Measurements from ENCODE around the gene LRPAP1.
"Not testable (repeated sequence)": the region's sequence is repeated elsewhere in the genome, so short reads cannot be mapped to it uniquely, and the experiment has no call there.

Gene LRPAP1

GRCh38 chr4:3465698-3466671 lies 66.2 kb downstream of the LRPAP1 start:
- no peak overlapping the region for H3K27ac ChIP-seq (ENCODE audit: insufficient read depth, low read depth, low read length, poor library complexity, severe bottlenecking)
- H3K4me3 ChIP-seq (ENCODE audit: insufficient read depth, low read depth, low read length): no peak overlapping the region
- peaks cover 37% of the 10 kb centered on the region for H3K27me3 ChIP-seq (ENCODE audit: control insufficient read depth, insufficient read depth, low read length, poor library complexity, severe bottlenecking)
- no peaks in the 10 kb centered on the region for H3K36me3 ChIP-seq (ENCODE audit: control insufficient read depth, insufficient read depth, low read length)
- H3K4me1 ChIP-seq (ENCODE audit: control insufficient read depth, insufficient read depth, low read length): peaks cover 10% of the 10 kb centered on the region
- WGBS, 2 experiments: 79 to 80% methylated on average over 40 to 41 of the region's 41 CpGs
- H3K9me3 ChIP-seq (ENCODE audit: control insufficient read depth, low read length): no peaks in the 10 kb centered on the region

- Histone ChIP-seq H3K27me3 (ENCODE audit: control insufficient read depth, insufficient read depth, low read length, poor library complexity, severe bottlenecking) (peaks cover 37% of the 10 kb centered on the region), H3K27ac (ENCODE audit: insufficient read depth, low read depth, low read length, poor library complexity, severe bottlenecking) (no peak overlapping the region), H3K4me3 (ENCODE audit: insufficient read depth, low read depth, low read length) (no peak overlapping the region), H3K9me3 (ENCODE audit: control insufficient read depth, low read length) (no peaks in the 10 kb centered on the region), H3K4me1 (ENCODE audit: control insufficient read depth, insufficient read depth, low read length) (peaks cover 10% of the 10 kb centered on the region), H3K36me3 (ENCODE audit: control insufficient read depth, insufficient read depth, low read length) (no peaks in the 10 kb centered on the region)
- WGBS, 2 experiments: 91 to 94% methylated on average over 21 of the region's 21 CpGs
Observed at GRCh38 chr4:3464911-3465697, 67.1 kb downstream of the LRPAP1 start.

DNA sequence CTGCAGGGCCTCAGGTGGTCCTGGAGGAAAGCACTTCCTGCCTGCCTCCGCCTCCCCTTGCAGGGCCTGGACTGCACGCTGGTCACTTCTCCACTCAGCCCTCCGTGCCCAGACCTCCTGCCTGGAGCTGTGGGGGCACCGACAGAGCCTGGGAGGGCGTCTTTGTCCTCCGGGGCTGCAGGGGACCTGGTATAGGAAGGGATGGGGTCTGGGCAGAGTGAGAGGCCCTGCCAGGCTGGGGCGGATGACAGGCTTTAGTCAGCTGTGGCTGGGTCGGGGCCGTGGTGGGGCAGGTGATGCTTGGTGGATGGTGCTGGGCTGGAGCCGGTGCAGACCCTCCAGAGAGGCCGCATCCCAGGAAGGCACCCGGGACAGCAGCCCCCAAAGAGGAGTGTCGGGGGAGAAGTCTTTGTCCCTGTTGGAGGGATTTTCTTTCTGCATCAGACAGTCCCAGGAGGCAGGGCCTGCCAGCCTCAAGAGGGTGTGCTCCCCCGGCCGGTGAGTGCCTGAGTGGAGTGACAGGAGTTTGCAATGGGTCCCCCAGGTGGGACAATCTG lies 67.8 kb downstream of the LRPAP1 start:
- Histone ChIP-seq H3K27ac (ENCODE audit: insufficient read depth, low read depth, low read length, poor library complexity, severe bottlenecking) (no peak overlapping the region), H3K36me3 (ENCODE audit: control insufficient read depth, insufficient read depth, low read length) (no peaks in the 10 kb centered on the region), H3K27me3 (ENCODE audit: control insufficient read depth, insufficient read depth, low read length, poor library complexity, severe bottlenecking) (peaks cover 37% of the 10 kb centered on the region), H3K4me3 (ENCODE audit: insufficient read depth, low read depth, low read length) (no peak overlapping the region), H3K4me1 (ENCODE audit: control insufficient read depth, insufficient read depth, low read length) (peaks cover 10% of the 10 kb centered on the region), H3K9me3 (ENCODE audit: control insufficient read depth, low read length) (no peaks in the 10 kb centered on the region)
- WGBS, 2 experiments: 85 to 90% methylated on average over 15 of the region's 15 CpGs

GRCh38 chr4:3463556-3464348 lies 68.5 kb downstream of the LRPAP1 start:
- Histone ChIP-seq H3K27ac (ENCODE audit: insufficient read depth, low read depth, low read length, poor library complexity, severe bottlenecking) (no peak overlapping the region), H3K9me3 (ENCODE audit: control insufficient read depth, low read length) (no peaks in the 10 kb centered on the region), H3K36me3 (ENCODE audit: control insufficient read depth, insufficient read depth, low read length) (no peaks in the 10 kb centered on the region), H3K4me3 (ENCODE audit: insufficient read depth, low read depth, low read length) (peak overlapping the region; percentile 16), H3K27me3 (ENCODE audit: control insufficient read depth, insufficient read depth, low read length, poor library complexity, severe bottlenecking) (peaks cover 37% of the 10 kb centered on the region), H3K4me1 (ENCODE audit: control insufficient read depth, insufficient read depth, low read length) (peaks cover 10% of the 10 kb centered on the region)
- WGBS, 2 experiments: 56 to 58% methylated on average over 43 of the region's 43 CpGs

DNA sequence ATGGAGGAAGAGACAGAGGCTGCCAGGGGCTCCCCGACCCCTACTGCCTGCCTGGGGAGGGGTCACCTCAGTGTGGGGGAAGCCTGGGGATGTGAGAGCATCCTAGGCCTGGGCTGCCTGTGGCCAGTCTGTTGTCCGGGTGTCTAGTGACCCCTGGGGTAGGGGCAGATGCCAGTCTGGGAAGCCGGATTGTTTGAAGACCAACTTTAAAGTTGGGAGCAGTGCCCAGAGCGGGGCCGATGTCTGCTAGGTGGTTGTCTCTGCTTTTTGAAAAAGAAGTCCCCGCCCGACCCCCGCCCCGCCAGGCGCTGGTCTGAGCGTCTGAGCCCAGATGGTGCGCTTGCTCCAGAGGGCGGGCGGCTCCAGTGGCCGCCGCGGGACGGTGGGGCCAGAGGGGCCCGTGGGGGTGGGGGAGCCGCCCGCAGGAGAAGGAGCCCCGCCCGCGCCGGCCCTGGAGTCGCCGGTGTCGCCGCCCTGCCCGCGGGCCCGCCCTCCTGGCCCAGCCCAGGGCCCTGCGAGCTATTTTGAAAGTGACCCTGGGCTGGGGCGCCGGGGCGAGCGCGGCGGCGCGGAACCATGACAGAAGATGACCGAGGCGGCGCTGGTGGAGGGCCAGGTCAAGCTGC lies 69.3 kb downstream of the LRPAP1 start, which contains the start of gene DOK7:
Gene DOK7, plus strand, starts transcription at position 517 of the 626 bp plus-strand sequence. Its CDS starts 70 bp downstream, at position 587.
- peaks cover 10% of the 10 kb centered on the region for H3K4me1 ChIP-seq (ENCODE audit: control insufficient read depth, insufficient read depth, low read length)
- WGBS, 2 experiments: 9% methylated on average over 44 of the region's 44 CpGs
- H3K36me3 ChIP-seq (ENCODE audit: control insufficient read depth, insufficient read depth, low read length): no peaks in the 10 kb centered on the region
- H3K27me3 ChIP-seq (ENCODE audit: control insufficient read depth, insufficient read depth, low read length, poor library complexity, severe bottlenecking): peaks cover 44% of the 10 kb centered on the region
- H3K27ac ChIP-seq (ENCODE audit: insufficient read depth, low read depth, low read length, poor library complexity, severe bottlenecking): no peak within 1 kb of the TSS
- no peaks in the 10 kb centered on the region for H3K9me3 ChIP-seq (ENCODE audit: control insufficient read depth, low read length)
- peak within 1 kb of the TSS; percentile 16 for H3K4me3 ChIP-seq (ENCODE audit: insufficient read depth, low read depth, low read length)

DNA sequence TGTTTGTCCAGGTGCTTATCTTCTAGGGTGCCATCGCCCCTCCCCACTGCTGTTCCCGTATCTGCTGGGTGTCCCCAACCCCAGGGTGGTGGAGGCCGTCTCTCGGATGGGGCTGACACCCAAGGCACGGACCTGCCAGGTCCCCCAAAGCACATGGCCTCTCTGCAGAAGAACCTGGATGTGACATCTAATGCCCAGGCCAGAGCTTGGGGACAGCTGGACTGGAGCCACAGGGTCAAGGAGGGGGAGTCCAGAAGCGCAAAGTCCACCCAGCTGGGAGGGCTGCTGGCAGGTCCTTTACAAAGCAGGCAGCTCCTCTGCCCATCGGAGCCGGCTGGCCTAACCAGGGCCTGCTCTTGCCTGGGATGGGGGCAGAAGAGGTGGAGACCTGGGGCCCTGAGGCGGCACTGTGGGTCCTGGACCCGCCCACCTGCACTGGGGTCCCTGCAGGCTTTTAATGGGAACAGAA lies 69.9 kb downstream of the LRPAP1 start:
- Histone ChIP-seq H3K9me3 (ENCODE audit: control insufficient read depth, low read length) (no peaks in the 10 kb centered on the region), H3K27me3 (ENCODE audit: control insufficient read depth, insufficient read depth, low read length, poor library complexity, severe bottlenecking) (peaks cover 45% of the 10 kb centered on the region), H3K4me1 (ENCODE audit: control insufficient read depth, insufficient read depth, low read length) (peaks cover 10% of the 10 kb centered on the region), H3K4me3 (ENCODE audit: insufficient read depth, low read depth, low read length) (no peak overlapping the region), H3K27ac (ENCODE audit: insufficient read depth, low read depth, low read length, poor library complexity, severe bottlenecking) (no peak overlapping the region), H3K36me3 (ENCODE audit: control insufficient read depth, insufficient read depth, low read length) (no peaks in the 10 kb centered on the region)
- 86 to 90% methylated on average over 10 of the region's 10 CpGs for WGBS, 2 experiments

DNA sequence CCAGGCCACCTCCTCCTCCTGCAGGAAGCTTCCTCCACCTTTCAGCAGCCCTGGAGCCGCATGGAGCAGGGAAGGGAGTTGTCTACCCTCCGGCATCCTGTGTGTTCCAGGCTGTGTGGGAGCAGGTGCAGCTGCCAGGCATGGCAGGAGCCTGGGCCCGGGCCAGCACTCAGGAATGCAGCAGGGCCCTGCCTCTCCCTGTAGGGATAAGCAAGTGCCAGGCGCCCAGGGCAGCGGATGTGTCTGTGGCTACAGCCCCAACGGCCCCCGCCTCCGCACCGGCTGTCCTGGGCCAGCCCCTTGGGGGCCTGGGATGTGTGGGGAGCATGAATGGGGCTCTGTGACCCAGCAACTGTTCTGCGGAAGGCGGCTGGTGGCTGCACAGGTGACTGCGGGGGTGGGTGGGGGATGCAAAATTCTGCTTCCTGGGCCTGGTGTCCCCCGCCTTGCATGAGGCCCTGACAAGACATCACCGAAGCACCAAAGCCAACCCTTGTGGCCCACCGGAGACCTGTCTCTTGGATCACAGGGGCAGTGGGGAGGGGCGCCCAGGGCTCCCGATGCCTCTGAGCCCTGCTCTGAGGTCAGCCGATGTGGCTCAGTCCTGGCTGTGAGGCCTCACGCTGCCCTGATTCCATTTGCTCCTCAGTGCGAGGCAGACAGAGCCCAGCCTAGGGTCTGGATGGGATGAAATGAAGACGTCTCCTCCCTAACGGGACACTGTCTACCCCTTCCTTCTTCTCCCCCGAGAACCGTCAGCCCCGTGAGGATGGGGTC lies 70.5 kb downstream of the LRPAP1 start:
- Histone ChIP-seq H3K27me3 (ENCODE audit: control insufficient read depth, insufficient read depth, low read length, poor library complexity, severe bottlenecking) (peaks cover 45% of the 10 kb centered on the region), H3K27ac (ENCODE audit: insufficient read depth, low read depth, low read length, poor library complexity, severe bottlenecking) (no peak overlapping the region), H3K4me1 (ENCODE audit: control insufficient read depth, insufficient read depth, low read length) (peaks cover 10% of the 10 kb centered on the region), H3K36me3 (ENCODE audit: control insufficient read depth, insufficient read depth, low read length) (no peaks in the 10 kb centered on the region), H3K9me3 (ENCODE audit: control insufficient read depth, low read length) (no peaks in the 10 kb centered on the region), H3K4me3 (ENCODE audit: insufficient read depth, low read depth, low read length) (no peak overlapping the region)
- 86 to 87% methylated on average over 24 to 25 of the region's 25 CpGs for WGBS, 2 experiments

DNA sequence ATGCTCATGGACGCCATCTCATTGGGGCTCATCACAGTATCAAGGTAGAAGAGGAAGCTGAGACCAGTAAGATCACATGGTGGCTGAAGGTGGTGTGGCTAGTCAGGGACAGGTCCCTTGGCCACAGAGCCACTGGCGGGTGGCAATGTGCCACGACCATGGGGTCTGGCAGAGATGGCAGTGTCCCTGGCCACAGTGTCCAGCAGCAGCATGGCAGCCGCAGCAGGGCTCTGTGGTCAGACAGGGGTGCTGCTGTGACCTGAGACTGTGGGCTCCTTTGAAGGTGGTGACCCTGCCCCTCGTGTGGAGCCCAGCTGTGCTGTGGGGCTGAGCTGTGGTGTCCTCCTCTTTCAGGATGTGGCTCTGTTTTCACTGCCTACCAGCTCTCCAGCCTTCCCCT lies 71.3 kb downstream of the LRPAP1 start:
- no peak overlapping the region for H3K4me3 ChIP-seq (ENCODE audit: insufficient read depth, low read depth, low read length)
- no peaks in the 10 kb centered on the region for H3K36me3 ChIP-seq (ENCODE audit: control insufficient read depth, insufficient read depth, low read length)
- H3K27me3 ChIP-seq (ENCODE audit: control insufficient read depth, insufficient read depth, low read length, poor library complexity, severe bottlenecking): peaks cover 42% of the 10 kb centered on the region
- H3K4me1 ChIP-seq (ENCODE audit: control insufficient read depth, insufficient read depth, low read length): peaks cover 9% of the 10 kb centered on the region
- H3K9me3 ChIP-seq (ENCODE audit: control insufficient read depth, low read length): no peaks in the 10 kb centered on the region
- H3K27ac ChIP-seq (ENCODE audit: insufficient read depth, low read depth, low read length, poor library complexity, severe bottlenecking): no peak overlapping the region
- WGBS, 2 experiments: 90 to 94% methylated on average over 5 of the region's 5 CpGs

DNA sequence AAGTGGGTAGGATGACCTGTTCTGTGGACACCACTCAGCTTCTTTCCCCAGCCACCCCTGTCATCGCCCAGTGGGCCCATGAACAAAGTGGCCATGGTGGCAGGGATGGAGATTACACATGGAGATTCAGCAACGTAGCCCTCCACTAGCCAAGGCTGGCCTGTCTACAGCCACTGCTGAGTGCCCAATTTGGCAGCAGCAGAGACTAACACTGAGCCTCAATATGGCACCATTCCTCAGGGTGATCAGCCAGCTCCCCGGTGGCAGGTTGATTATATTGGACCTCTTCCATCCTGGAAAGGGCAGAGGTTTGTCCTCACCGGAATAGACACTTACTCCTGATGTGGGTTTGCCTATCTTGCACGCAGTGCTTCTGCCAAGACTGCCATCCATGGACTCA lies 73.1 kb downstream of the LRPAP1 start:
- 95% methylated on average over 5 of the region's 5 CpGs for WGBS, 2 experiments
- not testable (repeated sequence) for H3K9me3 ChIP-seq (ENCODE audit: control insufficient read depth, low read length); H3K36me3 ChIP-seq (ENCODE audit: control insufficient read depth, insufficient read depth, low read length); H3K4me3 ChIP-seq (ENCODE audit: insufficient read depth, low read depth, low read length); H3K4me1 ChIP-seq (ENCODE audit: control insufficient read depth, insufficient read depth, low read length); H3K27ac ChIP-seq (ENCODE audit: insufficient read depth, low read depth, low read length, poor library complexity, severe bottlenecking)
- peaks cover 27% of the 10 kb centered on the region for H3K27me3 ChIP-seq (ENCODE audit: control insufficient read depth, insufficient read depth, low read length, poor library complexity, severe bottlenecking)

Measured in ectodermal cell (in vitro differentiated cells).